Tibial nerve (tissue), 4 donors: Measurements from ENCODE around the gene SPACA5. TPM values are rescaled to one million over a fixed set of nuclear protein-coding genes. Genes with fewer than 3 reads are reported as not detected.
"Not testable (repeated sequence)": the region's sequence is repeated elsewhere in the genome, so short reads cannot be mapped to it uniquely, and the experiment has no call there.

ENCODE experiments used
- DNase-seq, 2 donors: peaks; one replicate each; pipeline ENCODE4 v3.0.0-alpha.2; 2019; ENCODE audit warnings: low spot score in 2 of 2
- H3K27ac ChIP-seq, 4 donors: fragments of 200-600 bp; sonication (generic) in 3 of 4; one replicate each; pipeline ENCODE4 v1.5.1; 2017 to 2019; ENCODE audit warnings: mild to moderate bottlenecking in 1 of 4
- H3K27me3 ChIP-seq, 2 donors: fragments of 200-600 bp; sonication (generic) in 1 of 2; one replicate each; pipeline versions ENCODE4 v1.5.1 to v1.6.0; 2017 to 2019
- H3K36me3 ChIP-seq, 3 donors: fragments of 200-600 bp; sonication (generic); one replicate each; pipeline ENCODE4 v1.5.1; 2018 to 2019
- H3K4me1 ChIP-seq, 4 donors: fragments of 200-600 bp; sonication (generic) in 3 of 4; one replicate each; pipeline ENCODE4 v1.5.1; 2017 to 2019
- H3K4me3 ChIP-seq, 4 donors: fragments of 200-600 bp; sonication (generic) in 3 of 4; one replicate each; pipeline ENCODE4 v1.5.1; 2017 to 2019; ENCODE audit warnings: mild to moderate bottlenecking in 1 of 4, moderate library complexity in 1 of 4
- H3K9me3 ChIP-seq, 4 donors: fragments of 200-600 bp; sonication (generic) in 3 of 4; one replicate each; pipeline ENCODE4 v1.5.1; 2017 to 2019
- EP300 ChIP-seq, 2 donors: sonication (generic); formaldehyde crosslinking; IDR thresholded peaks; one replicate each; pipeline ENCODE4 v1.6.1; 2017; ENCODE audit warnings: antibody characterized with exemption in 2 of 2, mild to moderate bottlenecking in 1 of 2
- POLR2A ChIP-seq, 2 donors: fragments of 450-650 bp; IDR thresholded peaks; one replicate each; pipeline ENCODE4 v1.6.1; 2017; ENCODE audit warnings: antibody characterized with exemption in 2 of 2, mild to moderate bottlenecking in 2 of 2, moderate library complexity in 2 of 2
- WGBS, 2 donors: methylation state at CpG; one replicate each; pipeline ENCODE4 v1.1.5; 2018; 5-methylcytosine and 5-hydroxymethylcytosine counted together
- total RNA-seq, 4 donors: library from RNA; depleted of rRNA; stranded (reverse); fragments of >200 nt; gene quantifications; one replicate each; pipeline ENCODE4 v1.1.0, GENCODE V29; 2016
- TF ChIP-seq, protein P1 (sequence below), 5 experiments: fragments of 200-600 bp in 3 of 5; fragments of 450-650 bp in 2 of 5; sonication (generic) in 3 of 5; IDR thresholded peaks; one replicate each; pipeline ENCODE4 v1.5.1; 2016 to 2019; ENCODE audit warnings: antibody characterized with exemption in 5 of 5, mild to moderate bottlenecking in 3 of 5, moderate library complexity in 2 of 5

The SPACA5 gene
- total RNA-seq, result not detected

- not testable (repeated sequence) for H3K36me3 ChIP-seq, DNase-seq, H3K4me3 ChIP-seq, H3K27ac ChIP-seq, H3K27me3 ChIP-seq, H3K9me3 ChIP-seq
- no CpG with 5 or more reads among the region's 8 CpGs for WGBS, 2 donors
- H3K4me1 ChIP-seq, result peaks cover 0 to 12% (median 0%) of the 10 kb centered on the region in 4 donors
Measured at GRCh38 chrX:48006688-48007087, at the start of gene SPACA5. Gene SPACA5 (plus strand): TSS chrX:48006988. CDS start chrX:48007803, 815 bp downstream.

DNA sequence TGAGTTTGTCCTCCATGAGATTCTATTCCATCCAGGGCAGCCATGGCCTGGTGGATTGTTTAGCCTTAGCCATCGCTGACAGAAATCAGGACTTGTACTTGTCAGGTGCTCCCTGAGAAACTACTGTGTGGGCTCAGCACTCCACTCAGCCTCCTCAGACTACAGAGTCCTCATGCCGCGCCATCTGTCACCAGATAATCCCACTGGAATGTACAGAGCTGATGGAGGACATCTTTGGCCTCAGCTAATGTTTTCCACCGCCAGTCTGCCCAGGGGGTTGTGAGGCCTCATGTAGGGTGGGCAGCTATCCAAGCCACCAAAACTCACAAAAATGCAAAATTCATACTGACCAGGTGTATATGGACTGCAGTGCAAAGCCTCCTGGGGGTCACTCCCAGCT, 48.6 kb upstream of the SPACA5 start:
- not testable (repeated sequence) for H3K4me3 ChIP-seq, H3K27me3 ChIP-seq, H3K9me3 ChIP-seq, H3K36me3 ChIP-seq, DNase-seq, H3K4me1 ChIP-seq, H3K27ac ChIP-seq
- WGBS, 2 donors, result 67 to 91% methylated on average over 3 to 4 of the region's 4 CpGs

- Histone ChIP-seq H3K4me1 (no peaks in the 10 kb centered on the region), H3K27ac (no peak overlapping the region), H3K27me3 (no peaks in the 10 kb centered on the region), H3K9me3 (no peaks in the 10 kb centered on the region), H3K36me3 (no peaks in the 10 kb centered on the region), H3K4me3 (no peak overlapping the region)
- 0 to 46% methylated on average over 1 to 4 of the region's 4 CpGs for WGBS, 2 donors
- TF ChIP-seq POLR2A (IDR thresholded peaks at IDR 0.05) (no peak), EP300 (IDR thresholded peaks at IDR 0.05) (no peak)
- TF ChIP-seq, protein P1, sequence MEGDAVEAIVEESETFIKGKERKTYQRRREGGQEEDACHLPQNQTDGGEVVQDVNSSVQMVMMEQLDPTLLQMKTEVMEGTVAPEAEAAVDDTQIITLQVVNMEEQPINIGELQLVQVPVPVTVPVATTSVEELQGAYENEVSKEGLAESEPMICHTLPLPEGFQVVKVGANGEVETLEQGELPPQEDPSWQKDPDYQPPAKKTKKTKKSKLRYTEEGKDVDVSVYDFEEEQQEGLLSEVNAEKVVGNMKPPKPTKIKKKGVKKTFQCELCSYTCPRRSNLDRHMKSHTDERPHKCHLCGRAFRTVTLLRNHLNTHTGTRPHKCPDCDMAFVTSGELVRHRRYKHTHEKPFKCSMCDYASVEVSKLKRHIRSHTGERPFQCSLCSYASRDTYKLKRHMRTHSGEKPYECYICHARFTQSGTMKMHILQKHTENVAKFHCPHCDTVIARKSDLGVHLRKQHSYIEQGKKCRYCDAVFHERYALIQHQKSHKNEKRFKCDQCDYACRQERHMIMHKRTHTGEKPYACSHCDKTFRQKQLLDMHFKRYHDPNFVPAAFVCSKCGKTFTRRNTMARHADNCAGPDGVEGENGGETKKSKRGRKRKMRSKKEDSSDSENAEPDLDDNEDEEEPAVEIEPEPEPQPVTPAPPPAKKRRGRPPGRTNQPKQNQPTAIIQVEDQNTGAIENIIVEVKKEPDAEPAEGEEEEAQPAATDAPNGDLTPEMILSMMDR (IDR thresholded peaks at IDR 0.05), result no peak
- no peak for DNase-seq
Measured at GRCh38 chrX:47958761-47959342, 47.9 kb upstream of the SPACA5 start.

GRCh38 chrX:47960406-47960805, 46.4 kb upstream of the SPACA5 start:
- WGBS, 2 donors, result 63 to 74% methylated on average over 2 of the region's 2 CpGs
- H3K36me3 ChIP-seq, result no peaks in the 10 kb centered on the region
- no peaks in the 10 kb centered on the region for H3K4me1 ChIP-seq
- no peak overlapping the region for H3K4me3 ChIP-seq
- no peaks in the 10 kb centered on the region for H3K9me3 ChIP-seq
- H3K27ac ChIP-seq, result no peak overlapping the region
- TF ChIP-seq EP300 (IDR thresholded peaks at IDR 0.05), result no peak
- no peak for TF ChIP-seq POLR2A (IDR thresholded peaks at IDR 0.05)
- TF ChIP-seq, protein P1 (IDR thresholded peaks at IDR 0.05), result no peak
- DNase-seq, result no peak
- no peaks in the 10 kb centered on the region for H3K27me3 ChIP-seq

GRCh38 chrX:47961830-47962229, 45.0 kb upstream of the SPACA5 start:
- not testable (repeated sequence) for H3K4me1 ChIP-seq, H3K27me3 ChIP-seq, DNase-seq, H3K36me3 ChIP-seq, H3K4me3 ChIP-seq, H3K27ac ChIP-seq, H3K9me3 ChIP-seq
- WGBS, 2 donors, result 51 to 65% methylated on average over 4 to 6 of the region's 6 CpGs

GRCh38 chrX:47965526-47965925, 41.3 kb upstream of the SPACA5 start:
- 84 to 96% methylated on average over 12 to 14 of the region's 14 CpGs for WGBS, 2 donors
- H3K4me1 ChIP-seq, H3K36me3 ChIP-seq, H3K27ac ChIP-seq, DNase-seq, H3K9me3 ChIP-seq, H3K4me3 ChIP-seq, H3K27me3 ChIP-seq: not testable (repeated sequence)

- no peak for TF ChIP-seq EP300 (IDR thresholded peaks at IDR 0.05)
- Histone ChIP-seq H3K27me3 (no peaks in the 10 kb centered on the region), H3K4me1 (no peaks in the 10 kb centered on the region), H3K36me3 (peaks cover 0 to 38% (median 0%) of the 10 kb centered on the region in 3 donors), H3K9me3 (peaks cover 0 to 54% (median 18%) of the 10 kb centered on the region in 4 donors), H3K27ac (no peak overlapping the region), H3K4me3 (no peak overlapping the region)
- DNase-seq, result no peak
- WGBS, 2 donors, result 90 to 97% methylated on average over 3 of the region's 3 CpGs
Measured at GRCh38 chrX:47973235-47973634, 33.6 kb upstream of the SPACA5 start.
